ENCODE measurements around the gene RABEPK. TPM values are rescaled to one million over a fixed set of nuclear protein-coding genes. Genes with fewer than 3 reads are reported as not detected.
A peak's percentile ranks its signal among the peaks of the same experiment; 100 is the strongest.

RABEPK gene
- total and polyA plus RNA-seq, 10 of the 15 experiments (the other 5 are each of a cell fraction or from before 2014, with no cell fraction given) = 26.9 to 59.8 (median 39.4) TPM

DNA sequence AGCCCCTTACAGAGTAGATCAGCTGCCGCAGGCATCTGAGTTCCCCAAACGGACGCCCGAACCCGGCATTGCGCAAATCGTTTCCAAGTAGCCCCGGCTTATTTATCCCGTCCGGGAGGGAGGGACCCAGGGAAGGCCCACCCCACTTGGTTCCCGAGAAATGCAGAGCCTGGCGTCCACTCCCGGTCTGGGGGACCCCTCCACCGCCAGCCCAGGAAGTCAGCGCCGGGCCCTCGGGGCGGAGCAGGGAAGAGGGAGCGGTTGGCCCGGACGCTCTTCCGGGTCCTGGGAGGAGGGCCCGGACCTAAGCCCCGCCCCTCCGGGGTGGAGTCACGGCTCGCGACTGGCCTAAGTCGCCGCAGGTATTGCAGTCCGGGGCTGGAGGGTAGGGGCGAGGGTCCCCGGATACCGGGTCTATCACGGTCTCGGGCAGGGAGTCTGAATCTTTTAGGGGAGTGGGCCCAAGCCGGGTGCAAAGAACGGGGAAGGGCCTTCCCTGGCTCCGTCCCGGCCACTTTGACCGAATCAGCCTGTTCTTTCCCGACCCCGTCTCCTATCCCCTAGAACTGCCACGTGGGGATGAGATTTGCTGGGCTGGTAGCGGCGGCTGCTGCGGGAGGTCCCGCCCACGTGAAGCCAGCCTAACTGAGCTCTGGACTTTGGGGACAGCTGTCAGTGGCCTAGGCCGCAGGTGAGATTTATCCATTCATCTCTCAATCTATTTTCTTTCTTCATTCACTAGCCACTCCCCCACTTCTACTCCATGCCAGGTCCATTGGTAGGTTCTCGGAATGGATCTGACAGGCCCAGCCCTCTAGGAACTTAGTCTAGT is at the start of gene RABEPK (continued):
- TF ChIP-seq E4F1 (IDR thresholded peaks at IDR 0.05; ENCODE audit: borderline replicate concordance, partially characterized antibody) (peak; percentile 89), IKZF2 (IDR thresholded peaks at IDR 0.05) (peak in 1 of 2 experiments; percentile 39; a peak in 2 of 4 replicates), NR2F1 (conservative IDR thresholded peaks at IDR 0.05) (peak; percentile 46; the same call in 1 of the 2 replicates), POLR2A (IDR thresholded peaks at IDR 0.05; ENCODE audit: low read depth, low read length) (peak; percentile 92), CHD1 (IDR thresholded peaks at IDR 0.05; ENCODE audit: low read depth, low read length) (no peak), STAT1 (conservative IDR thresholded peaks at IDR 0.05) (0 out of 2 replicates have a peak, but pooled peaks have one; percentile 27), YY1 (IDR thresholded peaks at IDR 0.05; ENCODE audit: low read depth, low read length) (peak; percentile 70; the same call in 1 of the 2 replicates), BCL11A (IDR thresholded peaks at IDR 0.05; ENCODE audit: low read depth, low read length) (no peak), POLR2AphosphoS2 (IDR thresholded peaks at IDR 0.05; ENCODE audit: low read depth, low read length) (peak; percentile 93), TAF1 (IDR thresholded peaks at IDR 0.05; ENCODE audit: borderline replicate concordance, low read depth, low read length) (peak; percentile 72; the same call in 1 of the 2 replicates), RAD21 (IDR thresholded peaks at IDR 0.05; ENCODE audit: insufficient read depth, low read depth, low read length) (no peak), JUND (IDR thresholded peaks at IDR 0.05; ENCODE audit: low read depth, low read length) (no peak), MYC (IDR thresholded peaks at IDR 0.05; ENCODE audit: insufficient read depth, insufficient read length, insufficient replicate concordance, low read length, severe bottlenecking) (peak; percentile 45), NFXL1 (IDR thresholded peaks at IDR 0.05; ENCODE audit: borderline replicate concordance) (no peak), EED (IDR thresholded peaks at IDR 0.05; ENCODE audit: low read depth) (peak; percentile 58), NFYA (IDR thresholded peaks at IDR 0.05; ENCODE audit: borderline replicate concordance, low read depth, low read length) (no peak), BHLHE40 (IDR thresholded peaks at IDR 0.05; ENCODE audit: borderline replicate concordance in 1 of 2, low read depth in 2 of 2, low read length in 1 of 2) (no peak; a peak in 1 of 4 replicates), CBFB (IDR thresholded peaks at IDR 0.05; ENCODE audit: low read depth) (peak; percentile 61; the same call in 1 of the 2 replicates), TCF3 (IDR thresholded peaks at IDR 0.05; ENCODE audit: borderline replicate concordance, insufficient read depth, low read depth, low read length) (peak; percentile 57; the same call in 1 of the 2 replicates), SMAD5 (IDR thresholded peaks at IDR 0.05; ENCODE audit: low read depth) (peak; percentile 39; the same call in 1 of the 2 replicates)
- TF ChIP-seq, protein P1, sequence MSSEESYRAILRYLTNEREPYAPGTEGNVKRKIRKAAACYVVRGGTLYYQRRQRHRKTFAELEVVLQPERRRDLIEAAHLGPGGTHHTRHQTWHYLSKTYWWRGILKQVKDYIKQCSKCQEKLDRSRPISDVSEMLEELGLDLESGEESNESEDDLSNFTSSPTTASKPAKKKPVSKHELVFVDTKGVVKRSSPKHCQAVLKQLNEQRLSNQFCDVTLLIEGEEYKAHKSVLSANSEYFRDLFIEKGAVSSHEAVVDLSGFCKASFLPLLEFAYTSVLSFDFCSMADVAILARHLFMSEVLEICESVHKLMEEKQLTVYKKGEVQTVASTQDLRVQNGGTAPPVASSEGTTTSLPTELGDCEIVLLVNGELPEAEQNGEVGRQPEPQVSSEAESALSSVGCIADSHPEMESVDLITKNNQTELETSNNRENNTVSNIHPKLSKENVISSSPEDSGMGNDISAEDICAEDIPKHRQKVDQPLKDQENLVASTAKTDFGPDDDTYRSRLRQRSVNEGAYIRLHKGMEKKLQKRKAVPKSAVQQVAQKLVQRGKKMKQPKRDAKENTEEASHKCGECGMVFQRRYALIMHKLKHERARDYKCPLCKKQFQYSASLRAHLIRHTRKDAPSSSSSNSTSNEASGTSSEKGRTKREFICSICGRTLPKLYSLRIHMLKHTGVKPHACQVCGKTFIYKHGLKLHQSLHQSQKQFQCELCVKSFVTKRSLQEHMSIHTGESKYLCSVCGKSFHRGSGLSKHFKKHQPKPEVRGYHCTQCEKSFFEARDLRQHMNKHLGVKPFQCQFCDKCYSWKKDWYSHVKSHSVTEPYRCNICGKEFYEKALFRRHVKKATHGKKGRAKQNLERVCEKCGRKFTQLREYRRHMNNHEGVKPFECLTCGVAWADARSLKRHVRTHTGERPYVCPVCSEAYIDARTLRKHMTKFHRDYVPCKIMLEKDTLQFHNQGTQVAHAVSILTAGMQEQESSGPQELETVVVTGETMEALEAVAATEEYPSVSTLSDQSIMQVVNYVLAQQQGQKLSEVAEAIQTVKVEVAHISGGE (CRISPR knock-in tag; IDR thresholded peaks at IDR 0.05) = 0 out of 2 replicates have a peak, but pooled peaks have one; percentile 28
- TF ChIP-seq, protein P2, sequence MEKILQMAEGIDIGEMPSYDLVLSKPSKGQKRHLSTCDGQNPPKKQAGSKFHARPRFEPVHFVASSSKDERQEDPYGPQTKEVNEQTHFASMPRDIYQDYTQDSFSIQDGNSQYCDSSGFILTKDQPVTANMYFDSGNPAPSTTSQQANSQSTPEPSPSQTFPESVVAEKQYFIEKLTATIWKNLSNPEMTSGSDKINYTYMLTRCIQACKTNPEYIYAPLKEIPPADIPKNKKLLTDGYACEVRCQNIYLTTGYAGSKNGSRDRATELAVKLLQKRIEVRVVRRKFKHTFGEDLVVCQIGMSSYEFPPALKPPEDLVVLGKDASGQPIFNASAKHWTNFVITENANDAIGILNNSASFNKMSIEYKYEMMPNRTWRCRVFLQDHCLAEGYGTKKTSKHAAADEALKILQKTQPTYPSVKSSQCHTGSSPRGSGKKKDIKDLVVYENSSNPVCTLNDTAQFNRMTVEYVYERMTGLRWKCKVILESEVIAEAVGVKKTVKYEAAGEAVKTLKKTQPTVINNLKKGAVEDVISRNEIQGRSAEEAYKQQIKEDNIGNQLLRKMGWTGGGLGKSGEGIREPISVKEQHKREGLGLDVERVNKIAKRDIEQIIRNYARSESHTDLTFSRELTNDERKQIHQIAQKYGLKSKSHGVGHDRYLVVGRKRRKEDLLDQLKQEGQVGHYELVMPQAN (conservative IDR thresholded peaks at IDR 0.05) = peak; percentile 79
